Right lobe of liver (tissue), 6 donors: ENCODE results near the gene SUMF2. TPM values are rescaled to one million over a fixed set of nuclear protein-coding genes. Genes with fewer than 3 reads are reported as not detected.
A peak's percentile ranks its signal among the peaks of the same experiment; 100 is the strongest.

Experiments used
- ATAC-seq, 4 donors: fragments of 200-7000 bp; cut with Tn5 transposase; one replicate each; pipeline ENCODE4 v1.9.1; 2020; ENCODE audit warnings: mild to moderate bottlenecking in 4 of 4, moderate library complexity in 4 of 4
- DNase-seq, 3 donors: peaks; one replicate each; pipeline ENCODE4 v3.0.0-alpha.2; 2020
- H3K27ac ChIP-seq, 3 donors: fragments of 200-600 bp; one replicate each; pipeline ENCODE4 v1.8.0; 2022
- H3K27me3 ChIP-seq, 2 donors: fragments of 200-600 bp; one replicate each; pipeline ENCODE4 v1.8.0; 2022
- H3K36me3 ChIP-seq, 4 donors: fragments of 200-600 bp; sonication (generic) in 1 of 4; one replicate each; pipeline versions ENCODE4 v1.5.1 to v1.8.0; 2017 to 2022; ENCODE audit warnings: control low read depth in 1 of 4
- H3K4me1 ChIP-seq, 4 donors: fragments of 200-600 bp; sonication (generic) in 1 of 4; one replicate each; pipeline versions ENCODE4 v1.5.1 to v1.8.0; 2017 to 2022; ENCODE audit warnings: control low read depth in 1 of 4
- H3K4me3 ChIP-seq, 3 donors: fragments of 200-600 bp; one replicate each; pipeline ENCODE4 v1.8.0; 2022
- H3K9me3 ChIP-seq, 4 donors: fragments of 200-600 bp; sonication (generic) in 1 of 4; one replicate each; pipeline versions ENCODE4 v1.5.1 to v1.8.0; 2017 to 2022; ENCODE audit warnings: control low read depth in 1 of 4
- POLR2A ChIP-seq: fragments of 450-650 bp; IDR thresholded peaks from one replicate; pipeline ENCODE4 v1.6.1; 2017; ENCODE audit warnings: antibody characterized with exemption, mild to moderate bottlenecking
- WGBS: methylation state at CpG from one replicate; pipeline ENCODE4 v1.1.6; 2018; ENCODE audit warnings: low coverage, low lambda C conversion rate; ENCODE audit not compliant: insufficient coverage; ENCODE audit errors: missing lambda C conversion rate; 5-methylcytosine and 5-hydroxymethylcytosine counted together
- intact Hi-C, 2 donors: fragments of 100-400 bp; cut with DNase I; formaldehyde crosslinking; loops; one replicate each; pipeline versions ENCODE4 v1.11.2 to v1.14.1; 2022
- total RNA-seq, 6 experiments: library from RNA; depleted of rRNA in 2 of 6; stranded (reverse); fragments of >200 nt in 2 of 6; fragmentation: NEBNext Ultra II Directional in 3 of 6; extraction: Animal tissue kit (Norgen Biotek cat#: 25700) in 3 of 6; gene quantifications; one replicate each; pipeline versions ENCODE4 v1.1.0 to v1.2.4, GENCODE V29; 2016 to 2023
- TF ChIP-seq, protein P1 (sequence below), 4 donors: fragments of 200-600 bp in 3 of 4; fragments of 450-650 bp in 1 of 4; IDR thresholded peaks; one replicate each; pipeline versions ENCODE4 v1.5.1 to v1.8.0; 2016 to 2022; ENCODE audit warnings: antibody characterized with exemption in 4 of 4, mild to moderate bottlenecking in 2 of 4
- donor health status: DM: no; HTN: yes; CAD: no.
- donor health status: DM: no; HTN: no; CAD: no.
- donor health status: DM: no; HTN: no; CAD: no.
- donor health status: DM: no; HTN: yes; CAD: no.
- donor health status: DM: no; HTN: yes; CAD: no.

The SUMF2 gene
- total RNA-seq, 6 experiments from 2014 or later, result 76.9 to 92.4 (median 86.5) TPM

- H3K27ac ChIP-seq, result no peak within 1 kb of the TSS
- ATAC-seq (peak in 1 of 4 donors; percentile 27), DNase-seq (no peak)
- WGBS, result 13% methylated on average over 8 of the region's 65 CpGs
- no peak for TF ChIP-seq POLR2A
- TF ChIP-seq, protein P1, sequence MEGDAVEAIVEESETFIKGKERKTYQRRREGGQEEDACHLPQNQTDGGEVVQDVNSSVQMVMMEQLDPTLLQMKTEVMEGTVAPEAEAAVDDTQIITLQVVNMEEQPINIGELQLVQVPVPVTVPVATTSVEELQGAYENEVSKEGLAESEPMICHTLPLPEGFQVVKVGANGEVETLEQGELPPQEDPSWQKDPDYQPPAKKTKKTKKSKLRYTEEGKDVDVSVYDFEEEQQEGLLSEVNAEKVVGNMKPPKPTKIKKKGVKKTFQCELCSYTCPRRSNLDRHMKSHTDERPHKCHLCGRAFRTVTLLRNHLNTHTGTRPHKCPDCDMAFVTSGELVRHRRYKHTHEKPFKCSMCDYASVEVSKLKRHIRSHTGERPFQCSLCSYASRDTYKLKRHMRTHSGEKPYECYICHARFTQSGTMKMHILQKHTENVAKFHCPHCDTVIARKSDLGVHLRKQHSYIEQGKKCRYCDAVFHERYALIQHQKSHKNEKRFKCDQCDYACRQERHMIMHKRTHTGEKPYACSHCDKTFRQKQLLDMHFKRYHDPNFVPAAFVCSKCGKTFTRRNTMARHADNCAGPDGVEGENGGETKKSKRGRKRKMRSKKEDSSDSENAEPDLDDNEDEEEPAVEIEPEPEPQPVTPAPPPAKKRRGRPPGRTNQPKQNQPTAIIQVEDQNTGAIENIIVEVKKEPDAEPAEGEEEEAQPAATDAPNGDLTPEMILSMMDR (IDR thresholded peaks at IDR 0.05), result no peak
- no peaks in the 10 kb centered on the region for H3K36me3 ChIP-seq
- H3K27me3 ChIP-seq, result no peaks in the 10 kb centered on the region
- no peaks in the 10 kb centered on the region for H3K9me3 ChIP-seq
- intact Hi-C loops, result no loop called here
- no peaks in the 10 kb centered on the region for H3K4me1 ChIP-seq
- no peak within 1 kb of the TSS for H3K4me3 ChIP-seq
Observed at GRCh38 chr7:56115852-56116538, 51.9 kb downstream of the SUMF2 start, which contains the start of gene NUPR2. Gene NUPR2 (minus strand): TSS chr7:56116417. CDS start chr7:56116314, 103 bp downstream.

DNA sequence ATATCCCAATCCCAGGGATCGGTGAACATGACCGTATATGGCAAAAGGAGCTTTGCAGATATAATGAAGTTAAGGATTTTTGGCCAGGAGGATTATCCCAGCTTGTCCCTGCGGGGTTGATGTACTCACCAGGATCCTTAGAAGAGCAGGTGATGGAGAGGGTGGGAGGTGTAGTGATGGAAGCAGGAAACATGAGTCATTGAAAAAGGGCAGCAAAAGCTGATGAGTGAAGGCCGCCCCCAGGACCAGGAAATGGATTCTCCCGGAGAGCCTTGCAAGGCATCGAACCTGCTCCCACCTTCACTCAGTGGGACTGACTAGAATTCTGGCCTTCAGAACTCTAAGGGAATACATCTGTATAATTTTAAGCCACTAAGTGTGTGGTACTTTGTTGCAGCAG is 57.4 kb downstream of the SUMF2 start:
- no peak for ATAC-seq
- no peaks in the 10 kb centered on the region for H3K27me3 ChIP-seq
- DNase-seq, result no peak
- H3K9me3 ChIP-seq, result no peaks in the 10 kb centered on the region
- intact Hi-C loops, result no loop called here
- H3K4me1 ChIP-seq, result no peaks in the 10 kb centered on the region
- no peak for TF ChIP-seq POLR2A
- TF ChIP-seq, protein P1 (IDR thresholded peaks at IDR 0.05), result no peak
- WGBS, result 94% methylated on average over 2 of the region's 6 CpGs
- H3K27ac ChIP-seq, result no peak overlapping the region
- no peak overlapping the region for H3K4me3 ChIP-seq
- no peaks in the 10 kb centered on the region for H3K36me3 ChIP-seq

GRCh38 chr7:56124981-56125380 is 60.9 kb downstream of the SUMF2 start:
- Histone ChIP-seq H3K36me3 (no peaks in the 10 kb centered on the region), H3K4me1 (no peaks in the 10 kb centered on the region), H3K27ac (no peak overlapping the region), H3K9me3 (no peaks in the 10 kb centered on the region), H3K4me3 (no peak overlapping the region), H3K27me3 (no peaks in the 10 kb centered on the region)
- DNase-seq (no peak), ATAC-seq (no peak)
- TF ChIP-seq POLR2A, result no peak
- TF ChIP-seq, protein P1 (IDR thresholded peaks at IDR 0.05), result no peak
- 80% methylated on average over 2 of the region's 6 CpGs for WGBS
- intact Hi-C loops, result no loop called here

DNA sequence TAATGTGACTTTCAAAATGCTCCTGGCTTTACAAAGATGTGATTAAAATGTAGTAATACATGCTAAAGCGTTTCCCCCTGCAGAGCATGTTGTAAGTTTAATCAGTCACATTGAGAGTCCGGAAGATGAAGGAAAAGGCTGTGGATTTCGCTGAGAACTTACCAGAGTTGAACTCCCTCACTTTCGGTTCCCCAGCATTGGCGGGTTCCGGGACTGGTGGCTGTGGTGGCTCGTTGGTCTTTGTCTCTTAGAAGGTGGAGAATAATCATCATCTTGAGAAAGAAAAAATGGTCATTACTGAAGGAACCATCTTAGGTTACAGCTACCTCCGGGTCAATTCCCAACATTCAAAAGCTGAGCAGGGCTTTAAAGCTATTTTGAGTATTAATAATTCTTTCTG is 61.7 kb downstream of the SUMF2 start:
- H3K4me1 ChIP-seq, result no peaks in the 10 kb centered on the region
- intact Hi-C loops, result no loop called here
- DNase-seq, result no peak
- WGBS, result 60% methylated on average over 6 of the region's 8 CpGs
- H3K27me3 ChIP-seq, result no peaks in the 10 kb centered on the region
- H3K36me3 ChIP-seq, result no peaks in the 10 kb centered on the region
- no peak overlapping the region for H3K4me3 ChIP-seq
- H3K9me3 ChIP-seq, result no peaks in the 10 kb centered on the region
- TF ChIP-seq, protein P1 (IDR thresholded peaks at IDR 0.05), result no peak
- no peak for TF ChIP-seq POLR2A
- H3K27ac ChIP-seq, result no peak overlapping the region
- ATAC-seq, result no peak
